Caco-2 (cell line): ENCODE data around the gene GLRA3. TPM values are rescaled to one million over a fixed set of nuclear protein-coding genes. Genes with fewer than 3 reads are reported as not detected.

Experiments used
- BruUV-seq: library from RNA; stranded (reverse); fragments of 400-500 nt; replicated peaks from 2 replicates; lab custom pipeline; 2021; lab: Mats Ljungman, UMichigan
- CTCF ChIA-PET: fragments of 300-600 bp; sonication (Branson Sonifier 250); formaldehyde crosslinking; loops from one replicate; lab custom pipeline; 2022; ENCODE audit warnings: antibody characterized with exemption; lab: Charles Lee
- POLR2A ChIA-PET: fragments of 300-600 bp; sonication (Branson Sonifier 250); formaldehyde crosslinking; loops from one replicate; lab custom pipeline; 2022; ENCODE audit warnings: antibody characterized with exemption; lab: Charles Lee
- DNase-seq, 2 experiments: peaks; one replicate each; pipeline versions ENCODE4 v3.0.0 to v3.0.0-alpha.2; 2020 to 2022
- H3K27me3 ChIP-seq: replicated peaks from 2 replicates; pipeline ENCODE4 v1.6.0; 2011; ENCODE audit warnings: low read length; ENCODE audit not compliant: control insufficient read depth, insufficient read depth
- H3K36me3 ChIP-seq: 2 replicates; pipeline ENCODE4 v1.5.1; 2011; ENCODE audit warnings: low read length; ENCODE audit not compliant: control insufficient read depth, insufficient read depth
- H3K4me1 ChIP-seq: fragments of 250-450 bp; sonication (Bioruptor Pico); 2 replicates; pipeline ENCODE4 v1.5.1; 2020; ENCODE audit warnings: mild to moderate bottlenecking
- H3K4me3 ChIP-seq: 2 replicates; pipeline ENCODE4 v1.5.1; 2011; ENCODE audit warnings: low read depth, mild to moderate bottlenecking, control low read depth, low read length
- H3K9me3 ChIP-seq: fragments of 250-450 bp; sonication (Bioruptor Pico); 2 replicates; pipeline ENCODE4 v1.5.1; 2020; ENCODE audit warnings: mild to moderate bottlenecking, moderate library complexity
- H3K27ac Mint-ChIP-seq: one replicate; pipeline ENCODE4 v1.8.0; 2022; ENCODE audit warnings: mixed read lengths; ENCODE audit not compliant: unreplicated experiment
- H3K27me3 Mint-ChIP-seq: one replicate; pipeline ENCODE4 v1.8.0; 2022; ENCODE audit warnings: mixed read lengths; ENCODE audit not compliant: insufficient read depth, unreplicated experiment
- H3K36me3 Mint-ChIP-seq: one replicate; pipeline ENCODE4 v1.8.0; 2022; ENCODE audit warnings: mild to moderate bottlenecking, mixed read lengths; ENCODE audit not compliant: insufficient read depth, unreplicated experiment
- H3K4me1 Mint-ChIP-seq: one replicate; pipeline ENCODE4 v1.8.0; 2022; ENCODE audit warnings: low read depth, mixed read lengths; ENCODE audit not compliant: unreplicated experiment
- H3K4me3 Mint-ChIP-seq: one replicate; pipeline ENCODE4 v1.8.0; 2022; ENCODE audit warnings: mild to moderate bottlenecking, moderate library complexity, mixed read lengths; ENCODE audit not compliant: unreplicated experiment
- H3K9me3 Mint-ChIP-seq: one replicate; pipeline ENCODE4 v1.8.0; 2022; ENCODE audit warnings: mixed read lengths; ENCODE audit not compliant: unreplicated experiment
- intact Hi-C: fragments of 100-400 bp; cut with micrococcal nuclease; formaldehyde crosslinking; loops from one replicate; pipeline ENCODE4 v1.10.0; 2022; ENCODE audit not compliant: unreplicated experiment
- total RNA-seq: library from RNA; stranded (reverse); gene quantifications from 2 replicates; pipeline ENCODE4 v1.2.3, GENCODE V29; 2022
- TF ChIP-seq, protein P1 (sequence below), 2 experiments: fragments of 200-600 bp in 1 of 2; IDR thresholded peaks; 1 replicate in 1 of 2; 2 replicates in 1 of 2; pipeline versions ENCODE4 v1.5.1 to v1.8.0; 2011 to 2022; ENCODE audit warnings: antibody characterized with exemption in 1 of 2, control low read depth in 1 of 2, inconsistent platforms in 1 of 2, low read depth in 1 of 2, low read length in 1 of 2, mild to moderate bottlenecking in 1 of 2, moderate library complexity in 1 of 2; ENCODE audit not compliant: insufficient read depth in 1 of 2, severe bottlenecking in 1 of 2, unreplicated experiment in 1 of 2

Gene GLRA3
- total RNA-seq, 1 experiment from 2014 or later: not detected

DNA sequence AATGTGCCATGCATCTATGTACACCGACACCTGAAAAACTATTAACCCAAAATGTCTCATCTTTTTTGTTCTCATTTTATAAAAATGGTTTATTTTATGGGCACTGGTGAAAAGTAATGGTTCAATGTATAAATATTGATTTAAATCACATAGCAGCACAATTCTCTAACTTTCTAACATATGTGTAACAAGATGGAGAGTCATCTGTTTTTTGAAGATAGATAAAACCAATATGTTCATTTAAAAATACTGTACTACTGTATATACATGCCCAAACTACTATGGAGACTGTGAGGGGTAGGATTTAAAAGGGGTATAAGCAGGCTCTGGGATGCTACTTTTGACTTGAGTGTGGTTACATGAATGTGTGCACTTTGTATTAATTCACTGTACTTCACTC, 67.6 kb downstream of the GLRA3 start:
- BruUV-seq: no TSS peak
- H3K4me1 ChIP-seq: no peaks in the 10 kb centered on the region
- no peaks in the 10 kb centered on the region for H3K36me3 ChIP-seq
- ChIA-PET POLR2A (no interaction called here), CTCF (no interaction called here)
- H3K4me1 Mint-ChIP-seq: no peaks in the 10 kb centered on the region
- no peak for DNase-seq
- H3K27me3 Mint-ChIP-seq: no peaks in the 10 kb centered on the region
- no peaks in the 10 kb centered on the region for H3K9me3 ChIP-seq
- no peak overlapping the region for H3K4me3 ChIP-seq
- TF ChIP-seq, protein P1, sequence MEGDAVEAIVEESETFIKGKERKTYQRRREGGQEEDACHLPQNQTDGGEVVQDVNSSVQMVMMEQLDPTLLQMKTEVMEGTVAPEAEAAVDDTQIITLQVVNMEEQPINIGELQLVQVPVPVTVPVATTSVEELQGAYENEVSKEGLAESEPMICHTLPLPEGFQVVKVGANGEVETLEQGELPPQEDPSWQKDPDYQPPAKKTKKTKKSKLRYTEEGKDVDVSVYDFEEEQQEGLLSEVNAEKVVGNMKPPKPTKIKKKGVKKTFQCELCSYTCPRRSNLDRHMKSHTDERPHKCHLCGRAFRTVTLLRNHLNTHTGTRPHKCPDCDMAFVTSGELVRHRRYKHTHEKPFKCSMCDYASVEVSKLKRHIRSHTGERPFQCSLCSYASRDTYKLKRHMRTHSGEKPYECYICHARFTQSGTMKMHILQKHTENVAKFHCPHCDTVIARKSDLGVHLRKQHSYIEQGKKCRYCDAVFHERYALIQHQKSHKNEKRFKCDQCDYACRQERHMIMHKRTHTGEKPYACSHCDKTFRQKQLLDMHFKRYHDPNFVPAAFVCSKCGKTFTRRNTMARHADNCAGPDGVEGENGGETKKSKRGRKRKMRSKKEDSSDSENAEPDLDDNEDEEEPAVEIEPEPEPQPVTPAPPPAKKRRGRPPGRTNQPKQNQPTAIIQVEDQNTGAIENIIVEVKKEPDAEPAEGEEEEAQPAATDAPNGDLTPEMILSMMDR (IDR thresholded peaks at IDR 0.05; ENCODE audit: insufficient read depth in 1 of 2, low read depth in 1 of 2, low read length in 1 of 2, severe bottlenecking in 1 of 2, unreplicated experiment in 1 of 2): no peak
- no peak overlapping the region for H3K27ac Mint-ChIP-seq
- H3K27me3 ChIP-seq: no peaks in the 10 kb centered on the region
- H3K9me3 Mint-ChIP-seq: no peaks in the 10 kb centered on the region
- H3K36me3 Mint-ChIP-seq: no peaks in the 10 kb centered on the region
- intact Hi-C loops: loop anchor here (5.0 to 10.0 kb wide), 4 partner anchors 163 to 406 kb away; no protein-coding TSS in a partner anchor
- no peak overlapping the region for H3K4me3 Mint-ChIP-seq

DNA sequence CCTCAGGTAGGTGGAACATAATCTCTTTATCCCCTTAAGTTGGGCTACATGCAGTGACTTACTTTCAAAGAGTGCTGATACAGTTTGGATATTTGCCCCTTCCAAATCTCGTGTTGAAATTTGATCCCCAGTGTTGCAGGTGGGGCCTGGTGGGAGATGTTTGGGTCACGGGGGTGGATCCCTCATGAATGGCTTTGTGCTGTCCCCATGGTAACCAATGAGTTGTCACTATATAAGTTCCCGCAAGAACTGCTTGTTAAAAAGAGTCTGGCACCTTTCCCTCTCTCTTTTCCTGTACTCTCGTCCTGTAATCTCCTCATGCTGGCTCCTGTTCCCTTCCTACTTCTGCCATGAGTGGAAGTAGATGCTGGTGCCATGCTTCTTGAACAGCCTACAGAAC, 71.3 kb downstream of the GLRA3 start:
- Mint-ChIP-seq H3K36me3 (no peaks in the 10 kb centered on the region), H3K4me3 (no peak overlapping the region), H3K4me1 (no peaks in the 10 kb centered on the region), H3K27ac (no peak overlapping the region), H3K9me3 (no peaks in the 10 kb centered on the region), H3K27me3 (no peaks in the 10 kb centered on the region)
- Histone ChIP-seq H3K4me3 (no peak overlapping the region), H3K36me3 (no peaks in the 10 kb centered on the region), H3K4me1 (no peaks in the 10 kb centered on the region), H3K9me3 (no peaks in the 10 kb centered on the region), H3K27me3 (no peaks in the 10 kb centered on the region)
- TF ChIP-seq, protein P1 (IDR thresholded peaks at IDR 0.05; ENCODE audit: insufficient read depth in 1 of 2, low read depth in 1 of 2, low read length in 1 of 2, severe bottlenecking in 1 of 2, unreplicated experiment in 1 of 2): no peak
- CTCF ChIA-PET: no interaction called here
- BruUV-seq: no TSS peak
- intact Hi-C loops: no loop called here
- POLR2A ChIA-PET: no interaction called here
- DNase-seq: no peak

DNA sequence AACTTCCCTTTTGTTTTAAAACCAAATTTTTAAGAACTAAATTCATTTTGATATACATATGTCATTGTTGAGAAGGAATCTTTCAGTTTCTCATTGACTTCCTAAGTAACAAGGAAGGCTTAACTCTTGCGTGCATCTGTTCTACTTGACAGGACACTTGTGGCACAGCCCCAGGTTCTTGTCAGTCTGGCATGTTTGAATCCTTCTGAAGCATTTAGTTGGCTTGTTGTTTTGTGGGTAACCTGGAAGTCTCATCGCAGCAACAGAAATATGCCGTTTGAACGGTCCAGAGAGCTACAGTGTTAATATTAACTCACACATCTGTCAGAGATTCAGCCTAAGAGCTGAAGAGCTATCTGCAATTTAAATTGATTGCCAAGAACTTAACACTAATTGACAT, 76.0 kb downstream of the GLRA3 start:
- Mint-ChIP-seq H3K4me1 (no peaks in the 10 kb centered on the region), H3K4me3 (no peak overlapping the region), H3K36me3 (no peaks in the 10 kb centered on the region), H3K27ac (no peak overlapping the region), H3K27me3 (peaks cover 7% of the 10 kb centered on the region), H3K9me3 (no peaks in the 10 kb centered on the region)
- Histone ChIP-seq H3K27me3 (no peaks in the 10 kb centered on the region), H3K9me3 (no peaks in the 10 kb centered on the region), H3K4me3 (no peak overlapping the region), H3K36me3 (no peaks in the 10 kb centered on the region), H3K4me1 (no peaks in the 10 kb centered on the region)
- BruUV-seq: no TSS peak
- DNase-seq: no peak
- TF ChIP-seq, protein P1 (IDR thresholded peaks at IDR 0.05; ENCODE audit: insufficient read depth in 1 of 2, low read depth in 1 of 2, low read length in 1 of 2, severe bottlenecking in 1 of 2, unreplicated experiment in 1 of 2): no peak
- intact Hi-C loops: no loop called here
- POLR2A ChIA-PET: no interaction called here
- CTCF ChIA-PET: no interaction called here
